ENCODE data around the gene IQGAP2.

Gene IQGAP2

DNA sequence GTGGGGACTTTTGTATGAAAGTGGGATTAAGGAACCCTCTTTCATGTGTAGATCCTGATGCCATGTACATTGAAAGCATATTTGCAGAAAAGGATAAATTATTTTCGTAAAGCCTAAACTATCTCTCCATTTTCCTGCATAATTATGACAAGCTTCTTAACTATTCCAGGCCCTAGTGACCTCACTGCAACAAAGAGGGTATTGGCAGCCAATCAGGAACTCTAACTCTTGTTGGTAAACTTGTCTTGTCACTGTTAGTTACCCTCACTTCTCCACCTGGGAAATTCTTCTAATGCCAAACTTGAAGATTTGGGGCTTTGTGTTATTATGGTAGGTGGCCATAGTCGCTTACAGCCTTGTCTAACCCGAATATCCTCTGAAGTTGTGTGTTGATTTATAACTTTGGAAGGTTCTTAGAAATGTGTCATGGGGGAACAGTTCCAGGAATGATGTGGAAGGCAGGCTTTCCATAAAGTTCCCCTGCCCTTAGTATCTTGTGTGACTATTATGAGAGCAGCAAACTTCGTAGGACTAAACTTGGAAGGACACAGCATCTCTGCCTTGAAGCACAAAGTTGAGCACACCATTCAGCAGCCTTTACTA, 52.5 kb downstream of the IQGAP2 start:
- H3K36me3 ChIP-seq (ENCODE audit: control insufficient read depth, low read length) = peaks cover 1% of the 10 kb centered on the region; the same call in 1 of the 2 replicates
- no peaks in the 10 kb centered on the region for H3K4me1 ChIP-seq (ENCODE audit: control insufficient read depth, low read length)
- TF ChIP-seq EZH2phosphoT487 (IDR thresholded peaks at IDR 0.05; ENCODE audit: borderline replicate concordance, low read length) (no peak), CTCF (IDR thresholded peaks at IDR 0.05; ENCODE audit: low read depth, low read length, poor library complexity, severe bottlenecking) (no peak)
- H3K27me3 ChIP-seq (ENCODE audit: control insufficient read depth, low read length) = no peaks in the 10 kb centered on the region
- H3K79me2 ChIP-seq (ENCODE audit: control insufficient read depth, low read length) = peaks cover 28% of the 10 kb centered on the region
- H4K20me1 ChIP-seq (ENCODE audit: control insufficient read depth, insufficient read depth, low read depth, low read length) = no peaks in the 10 kb centered on the region
- no peak overlapping the region for H3K27ac ChIP-seq (ENCODE audit: low read depth, low read length)
- H3K9me2 ChIP-seq (replicated peaks; ENCODE audit: control insufficient read depth, low read length) = 0 out of 2 replicates have a peak, but pooled peaks cover 2% of the 10 kb centered on the region
- H3K4me3 ChIP-seq (ENCODE audit: low read length) = no peak overlapping the region
- H3K4me2 ChIP-seq (ENCODE audit: low read length) = no peak overlapping the region
- H3F3A ChIP-seq (ENCODE audit: control insufficient read depth, insufficient read depth) = no peaks in the 10 kb centered on the region
- no peaks in the 10 kb centered on the region for H3K9me3 ChIP-seq (ENCODE audit: control insufficient read depth, insufficient read depth, low read length)

DNA sequence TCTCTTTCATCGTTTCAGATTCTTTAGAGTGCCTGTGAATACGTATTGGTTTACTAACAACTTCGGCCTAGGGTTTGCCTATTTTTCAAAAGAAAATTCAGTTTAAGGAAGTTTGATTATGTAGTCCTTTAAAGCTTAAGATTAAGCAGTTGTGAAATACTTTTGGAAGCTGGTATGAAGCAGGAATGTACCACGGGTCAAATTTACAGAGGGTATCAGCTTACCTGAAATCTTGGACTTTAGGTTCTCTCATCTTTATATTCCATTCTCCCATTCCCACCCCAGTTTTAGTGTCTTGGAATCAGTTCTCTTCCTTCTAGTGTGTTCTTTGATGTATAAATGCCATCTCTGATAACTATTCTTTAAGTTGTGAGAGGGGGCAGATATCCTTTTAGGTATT, 53.2 kb downstream of the IQGAP2 start:
- Histone ChIP-seq H3K4me1 (ENCODE audit: control insufficient read depth, low read length) (no peaks in the 10 kb centered on the region), H3K9me3 (ENCODE audit: control insufficient read depth, insufficient read depth, low read length) (no peaks in the 10 kb centered on the region), H3K4me2 (ENCODE audit: low read length) (no peak overlapping the region), H3F3A (ENCODE audit: control insufficient read depth, insufficient read depth) (no peaks in the 10 kb centered on the region), H4K20me1 (ENCODE audit: control insufficient read depth, insufficient read depth, low read depth, low read length) (no peaks in the 10 kb centered on the region), H3K4me3 (ENCODE audit: low read length) (no peak overlapping the region), H3K9me2 (replicated peaks; ENCODE audit: control insufficient read depth, low read length) (no peaks in the 10 kb centered on the region), H3K79me2 (ENCODE audit: control insufficient read depth, low read length) (peaks cover 22% of the 10 kb centered on the region), H3K36me3 (ENCODE audit: control insufficient read depth, low read length) (no peaks in the 10 kb centered on the region), H3K27ac (ENCODE audit: low read depth, low read length) (no peak overlapping the region), H3K27me3 (ENCODE audit: control insufficient read depth, low read length) (no peaks in the 10 kb centered on the region)
- TF ChIP-seq CTCF (IDR thresholded peaks at IDR 0.05; ENCODE audit: low read depth, low read length, poor library complexity, severe bottlenecking) (no peak), EZH2phosphoT487 (IDR thresholded peaks at IDR 0.05; ENCODE audit: borderline replicate concordance, low read length) (no peak)

DNA sequence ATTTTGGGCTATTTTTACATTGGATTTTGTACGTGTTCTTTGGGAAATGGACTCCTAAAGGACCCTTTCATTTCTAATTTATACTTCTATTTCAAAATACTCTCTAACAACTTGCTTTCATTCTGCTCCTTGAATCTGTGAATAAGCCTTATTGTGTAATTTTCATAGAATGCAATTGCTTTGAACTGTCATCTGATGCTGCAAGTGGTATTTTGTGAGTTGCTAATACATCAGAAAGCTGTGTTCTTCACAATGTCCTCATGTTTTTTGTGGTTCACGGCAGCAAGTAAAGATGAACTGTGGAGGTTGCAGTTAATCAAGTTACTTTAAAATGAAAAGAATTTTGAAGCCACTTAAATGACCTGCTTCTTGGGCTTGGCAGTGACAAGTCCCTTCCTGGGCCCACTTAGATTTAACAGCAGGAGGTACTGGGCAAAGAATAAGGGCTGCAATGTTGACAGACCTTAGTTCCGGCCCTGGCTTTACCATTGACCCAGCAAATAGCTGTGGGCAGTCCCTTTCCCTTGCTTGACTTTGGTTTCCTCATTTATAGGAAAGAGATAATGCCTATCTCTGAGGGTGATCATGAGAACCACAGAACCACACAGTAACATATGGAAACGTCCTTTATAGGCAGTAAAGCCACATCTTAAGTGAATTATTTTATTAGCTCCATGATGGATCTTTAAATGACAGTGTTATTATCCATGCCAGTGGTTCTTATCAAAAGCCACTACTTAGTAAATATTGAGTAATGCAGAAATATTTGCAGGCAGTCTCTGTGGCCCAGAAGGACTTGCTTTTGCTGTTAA, 54.8 kb downstream of the IQGAP2 start:
- H3K9me2 ChIP-seq (replicated peaks; ENCODE audit: control insufficient read depth, low read length) = no peaks in the 10 kb centered on the region
- H3K27me3 ChIP-seq (ENCODE audit: control insufficient read depth, low read length) = no peaks in the 10 kb centered on the region
- H3K79me2 ChIP-seq (ENCODE audit: control insufficient read depth, low read length) = peaks cover 22% of the 10 kb centered on the region
- no peak overlapping the region for H3K4me2 ChIP-seq (ENCODE audit: low read length)
- no peaks in the 10 kb centered on the region for H3K9me3 ChIP-seq (ENCODE audit: control insufficient read depth, insufficient read depth, low read length)
- H3K36me3 ChIP-seq (ENCODE audit: control insufficient read depth, low read length) = peaks cover 9% of the 10 kb centered on the region
- H3K27ac ChIP-seq (ENCODE audit: low read depth, low read length) = no peak overlapping the region
- no peaks in the 10 kb centered on the region for H3K4me1 ChIP-seq (ENCODE audit: control insufficient read depth, low read length)
- TF ChIP-seq CTCF (IDR thresholded peaks at IDR 0.05; ENCODE audit: low read depth, low read length, poor library complexity, severe bottlenecking) = no peak
- TF ChIP-seq EZH2phosphoT487 (IDR thresholded peaks at IDR 0.05; ENCODE audit: borderline replicate concordance, low read length) = no peak
- H4K20me1 ChIP-seq (ENCODE audit: control insufficient read depth, insufficient read depth, low read depth, low read length) = no peaks in the 10 kb centered on the region
- no peaks in the 10 kb centered on the region for H3F3A ChIP-seq (ENCODE audit: control insufficient read depth, insufficient read depth)
- H3K4me3 ChIP-seq (ENCODE audit: low read length) = no peak overlapping the region

All from DOHH2 (cell line).